RPMI7951 (cell line): ENCODE results near the gene PLCD1. TPM values are rescaled to one million over a fixed set of nuclear protein-coding genes. Genes with fewer than 3 reads are reported as not detected.
A peak's percentile ranks its signal among the peaks of the same experiment; 100 is the strongest.
"Not testable (repeated sequence)": the region's sequence is repeated elsewhere in the genome, so short reads cannot be mapped to it uniquely, and the experiment has no call there.

ENCODE experiments used
- DNase-seq: peaks from one replicate; pipeline ENCODE4 v3.0.0-alpha.2; 2012; ENCODE audit warnings: low read depth
- total RNA-seq: library from RNA; depleted of rRNA; stranded (reverse); fragments of >200 nt; shearing (Covaris generic); gene quantifications from 2 replicates; pipeline ENCODE4 v1.2.3, GENCODE V29; 2014

Gene PLCD1
- total RNA-seq, 1 experiment from 2014 or later, result 4.1 TPM

DNA sequence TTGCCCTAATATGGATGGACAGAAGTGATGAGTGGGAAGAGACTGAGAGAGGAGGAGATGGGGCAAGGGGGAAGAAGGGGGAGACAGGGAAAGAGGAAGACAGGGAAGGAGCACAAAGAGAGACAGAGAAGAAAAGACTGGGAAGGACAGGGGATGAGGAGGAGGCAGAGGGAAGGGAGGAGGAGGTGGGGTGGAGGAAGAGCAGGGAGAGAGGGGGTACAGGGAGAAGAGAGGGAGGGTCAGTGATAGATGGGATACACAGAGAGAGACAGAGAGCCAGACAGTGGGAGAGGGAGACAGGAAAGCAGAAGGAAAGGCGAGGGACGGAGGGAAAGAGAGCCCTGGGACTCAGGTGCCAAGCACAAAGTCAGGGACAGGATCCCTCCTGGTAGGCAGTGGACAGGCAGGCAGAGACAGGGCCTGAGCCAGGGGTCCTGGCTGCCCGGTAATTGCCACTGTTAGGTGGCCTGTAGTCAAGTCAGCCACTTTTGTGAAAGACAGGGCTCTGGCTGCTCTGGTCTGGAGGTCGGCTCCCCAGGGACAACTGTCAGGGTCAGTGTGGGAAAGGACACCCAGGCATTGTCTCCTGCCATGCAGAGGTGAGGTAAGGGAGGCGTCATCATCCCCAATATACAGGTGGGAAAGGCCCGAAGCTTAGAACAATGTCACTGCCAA is 29.1 kb downstream of the PLCD1 start:
- no peak for DNase-seq

DNA sequence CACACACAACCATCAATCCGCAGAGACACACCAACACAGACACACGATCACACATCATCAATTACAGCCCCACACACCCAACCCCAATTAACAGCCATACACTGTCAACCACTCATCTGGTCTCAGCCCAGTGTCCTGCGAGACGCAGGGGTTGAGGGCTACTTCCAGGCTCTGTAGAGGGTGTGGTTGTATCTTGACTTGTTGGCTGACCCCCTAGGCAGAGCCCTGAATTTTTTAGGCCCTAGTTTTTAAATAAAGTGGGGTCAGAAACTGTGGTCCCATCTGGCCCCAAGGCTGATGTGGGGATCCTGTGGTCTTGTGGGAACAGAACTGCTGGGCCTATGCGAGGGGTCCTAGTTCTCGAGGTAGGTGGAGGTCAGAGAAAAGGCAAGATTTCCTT is 29.6 kb downstream of the PLCD1 start:
- no peak for DNase-seq

DNA sequence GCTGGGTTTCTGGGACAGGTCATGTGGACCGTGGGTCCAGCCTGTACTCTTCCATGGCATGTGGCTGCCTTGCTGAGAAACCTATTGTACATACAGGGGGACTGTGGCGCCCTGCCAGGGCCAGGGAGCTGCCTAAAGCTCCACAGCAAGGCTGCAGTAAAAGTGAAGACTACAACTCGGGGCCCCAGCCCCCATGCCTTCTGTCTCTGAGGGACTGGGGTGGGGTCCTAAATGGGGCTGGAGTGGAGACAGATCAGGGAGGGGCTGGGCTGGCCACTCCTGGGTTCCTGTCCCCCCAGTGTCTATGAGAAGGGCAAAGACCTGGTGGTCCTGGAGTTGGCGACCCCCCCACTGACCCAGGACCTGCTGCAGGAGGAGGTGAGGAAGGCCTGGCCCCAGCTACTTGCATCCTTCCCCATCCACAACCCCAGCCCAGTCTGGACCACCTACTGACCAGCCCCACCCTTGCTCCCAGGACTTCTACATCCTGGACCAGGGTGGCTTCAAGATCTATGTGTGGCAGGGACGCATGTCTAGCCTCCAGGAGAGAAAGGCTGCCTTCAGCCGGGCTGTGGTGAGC is 31.6 kb downstream of the PLCD1 start:
- DNase-seq, result no peak

GRCh38 chr3:37997342-37997741 is 32.1 kb downstream of the PLCD1 start:
- no peak for DNase-seq

DNA sequence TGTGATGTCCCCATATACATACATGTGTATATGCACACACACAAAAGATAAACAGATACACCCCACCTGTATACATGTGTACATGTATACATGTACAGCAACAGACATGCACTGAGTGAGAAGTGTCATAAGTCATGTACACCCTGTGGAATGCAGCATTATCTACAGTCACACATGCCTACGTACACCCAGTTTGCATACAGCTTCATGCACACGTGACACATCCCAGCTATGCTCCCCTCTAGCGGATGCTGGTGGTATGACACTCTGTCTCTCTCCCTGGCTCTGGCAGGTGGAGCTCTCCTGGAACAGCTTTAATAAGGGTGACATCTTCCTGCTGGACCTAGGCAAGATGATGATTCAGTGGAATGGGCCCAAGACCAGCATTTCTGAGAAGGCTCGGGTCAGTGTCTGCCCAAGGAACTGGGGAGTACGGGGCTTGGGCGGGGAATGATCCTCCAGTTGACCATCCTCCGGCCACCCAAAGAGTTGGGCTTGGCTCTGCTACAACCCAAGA is 32.6 kb downstream of the PLCD1 start:
- DNase-seq, result peak; percentile 75

DNA sequence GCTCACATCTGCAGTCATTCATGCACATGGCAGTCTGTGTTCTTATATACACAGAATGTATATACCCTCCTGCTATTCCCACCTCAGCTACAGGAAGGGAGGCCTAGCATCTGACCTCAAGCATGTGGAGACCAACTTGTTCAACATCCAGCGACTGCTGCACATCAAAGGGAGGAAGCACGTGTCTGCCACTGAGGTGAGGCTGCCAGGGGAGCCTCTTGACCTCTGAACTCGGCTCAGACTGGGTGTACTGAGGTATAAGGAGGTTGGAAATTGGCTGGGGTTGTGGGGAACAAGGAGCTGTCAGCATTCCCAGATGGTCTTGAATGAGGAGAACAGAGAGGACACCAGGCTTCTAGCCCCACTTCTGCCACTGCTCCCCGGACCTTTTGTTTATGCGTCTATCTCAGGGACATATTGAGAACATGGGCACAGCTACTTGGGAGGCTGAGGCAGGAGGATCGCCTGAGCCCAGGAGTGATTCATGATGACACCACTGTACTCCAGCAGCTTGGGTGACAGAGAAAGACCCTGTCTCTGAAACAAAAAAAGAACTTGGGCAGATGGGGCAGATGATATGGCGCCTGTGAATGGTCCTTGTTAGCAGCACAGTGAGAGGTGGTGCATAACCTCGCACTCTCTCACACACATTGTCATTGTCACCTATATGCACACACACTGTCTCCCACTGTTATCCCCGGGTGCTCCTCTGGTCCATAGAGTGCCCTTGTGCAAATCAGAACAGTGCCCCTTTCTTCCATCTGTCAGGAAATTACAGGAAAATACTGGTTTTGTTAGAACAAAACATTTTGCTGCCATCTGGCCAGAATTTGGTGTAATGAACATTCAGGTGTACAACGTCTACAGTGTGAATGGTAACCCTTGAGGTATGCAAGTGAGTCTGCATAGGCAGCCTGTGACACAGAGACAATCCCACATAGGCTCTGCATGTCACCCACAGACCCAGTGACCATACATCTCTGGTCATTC is 33.5 kb downstream of the PLCD1 start:
- no peak for DNase-seq

GRCh38 chr3:37994639-37994972 is 34.8 kb downstream of the PLCD1 start:
- DNase-seq, result no peak

- peak; percentile 80 for DNase-seq
These were observed 35.4 kb downstream of the PLCD1 start for GRCh38 chr3:37993820-37994638.

- DNase-seq, result no peak
These were observed 36.0 kb downstream of the PLCD1 start for GRCh38 chr3:37993460-37993819.

- DNase-seq, result no peak
These were observed 36.4 kb downstream of the PLCD1 start for GRCh38 chr3:37993067-37993455.

DNA sequence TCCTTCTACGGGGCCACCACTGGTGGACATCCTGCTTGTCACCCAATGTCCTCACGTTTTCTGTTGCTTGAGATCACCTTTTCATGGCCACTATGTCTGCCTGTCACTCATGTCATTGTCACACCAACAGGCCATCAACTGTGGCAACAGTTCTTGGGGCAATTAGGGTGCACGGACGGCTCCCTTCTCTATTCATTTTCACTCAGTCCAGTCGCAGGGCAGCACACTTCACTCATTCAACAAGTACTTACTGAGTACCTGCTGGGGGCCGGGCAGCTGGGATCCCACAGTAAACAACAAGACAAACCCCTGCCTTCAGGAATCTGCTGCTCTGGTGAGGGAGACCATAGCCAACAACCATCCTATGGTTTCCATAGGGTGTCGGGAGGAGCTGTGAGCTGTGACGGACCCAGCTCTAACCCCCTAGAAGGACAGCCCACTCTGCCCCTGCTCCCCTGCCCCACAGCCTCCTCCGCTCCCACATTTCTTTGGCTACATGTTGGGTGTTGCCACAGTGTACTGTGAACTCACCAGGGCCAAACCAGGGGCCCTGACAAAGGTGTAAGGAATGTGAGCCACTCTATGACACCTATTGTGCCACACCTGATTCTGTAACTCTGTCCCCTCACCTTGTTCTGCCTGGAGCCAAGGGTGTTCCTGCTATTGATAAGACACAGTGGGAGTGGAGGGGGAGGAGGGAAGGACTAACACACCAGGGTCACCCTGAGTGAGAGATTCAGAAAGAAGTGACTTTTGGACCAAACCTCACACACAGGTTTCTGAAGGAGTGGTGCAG is 37.0 kb downstream of the PLCD1 start:
- no peak for DNase-seq

- no peak for DNase-seq
These were observed 37.6 kb downstream of the PLCD1 start for GRCh38 chr3:37991823-37992222.

- DNase-seq, result no peak
These were observed 38.3 kb downstream of the PLCD1 start for GRCh38 chr3:37991109-37991508.

DNA sequence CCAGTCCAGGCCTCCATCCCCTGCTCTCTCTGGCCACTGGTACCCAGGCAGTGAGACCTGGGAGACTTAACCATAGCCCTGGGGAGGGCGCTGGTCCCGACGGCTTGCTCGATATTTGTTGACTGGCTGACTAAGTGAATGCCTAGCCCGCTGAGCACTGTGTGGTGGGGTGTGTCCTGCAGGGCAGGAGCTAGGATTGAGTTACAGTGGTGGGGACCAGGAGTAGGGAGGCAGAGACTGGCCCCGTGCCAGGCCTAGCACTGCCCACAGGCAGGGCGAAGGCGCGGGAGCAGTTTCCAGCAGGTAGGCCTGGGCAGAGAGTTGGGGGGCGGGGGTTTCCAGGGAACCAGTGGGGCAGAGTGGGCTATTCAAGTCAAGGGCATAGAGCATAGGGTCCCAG is 38.9 kb downstream of the PLCD1 start, which contains the start of gene VILL:
TSS of gene VILL (plus strand) at position 260 of the 400 bp plus-strand sequence. CDS start 2,887 bp downstream, outside the sequence.
- DNase-seq, result no peak

GRCh38 chr3:37989821-37990480 is 39.5 kb downstream of the PLCD1 start:
- no peak for DNase-seq

DNA sequence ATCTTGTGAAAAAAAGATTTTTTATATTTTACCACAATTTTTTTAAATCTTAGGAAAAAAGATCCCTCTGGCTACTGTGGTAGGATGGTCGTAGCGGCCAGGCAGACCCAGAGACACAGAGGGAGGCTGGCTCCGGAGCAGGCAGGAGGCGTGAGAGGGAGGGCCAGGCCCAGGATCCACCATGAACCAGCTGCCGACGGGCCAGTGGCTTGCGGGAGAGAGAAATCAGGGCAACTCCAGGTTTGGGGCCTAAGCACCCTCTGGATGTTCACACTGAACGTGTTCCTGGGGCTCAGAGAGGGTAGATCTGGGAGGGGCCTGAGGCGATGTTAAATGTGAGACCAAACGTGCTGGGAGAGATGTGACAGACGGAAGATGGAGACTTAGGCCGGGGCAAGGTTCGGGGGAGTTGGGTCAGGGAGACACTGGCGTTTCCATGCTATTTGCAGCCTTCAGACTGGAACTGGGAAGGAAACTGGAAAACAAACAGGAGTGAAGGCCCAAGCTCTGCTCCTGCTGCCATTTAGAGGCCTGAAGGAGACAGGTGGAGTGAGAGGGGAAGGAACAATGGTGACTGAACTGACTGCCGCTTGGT is 40.4 kb downstream of the PLCD1 start:
- DNase-seq, result no peak

- DNase-seq, result not testable (repeated sequence)
These were observed 41.1 kb downstream of the PLCD1 start for GRCh38 chr3:37988376-37988775.

DNA sequence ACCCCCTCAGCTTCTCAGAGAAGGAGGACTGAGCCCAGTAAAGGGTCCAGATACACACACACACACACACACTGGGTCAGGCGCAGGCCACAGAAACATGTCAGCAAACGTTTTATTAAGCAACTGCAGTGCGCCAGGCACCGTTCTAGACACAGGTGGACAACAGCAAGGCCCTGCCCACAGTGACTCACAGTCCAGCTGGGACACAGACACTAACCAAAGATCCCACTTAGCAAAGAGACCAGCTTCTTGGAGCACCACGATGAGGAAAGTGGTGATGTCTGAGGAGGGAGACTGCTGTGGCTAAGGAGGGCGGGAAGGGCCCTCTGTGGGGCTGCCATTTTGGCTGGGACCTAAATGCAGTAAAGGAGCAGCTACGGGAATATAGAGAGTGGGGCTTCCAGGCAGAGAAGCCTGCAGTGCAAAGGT is 41.7 kb downstream of the PLCD1 start:
- peak; percentile 10 for DNase-seq

- no peak for DNase-seq
These were observed 42.1 kb downstream of the PLCD1 start for GRCh38 chr3:37987315-37987697.
